Measurements from ENCODE around the gene SLC43A1. TPM values are rescaled to one million over a fixed set of nuclear protein-coding genes. Genes with fewer than 3 reads are reported as not detected.

The SLC43A1 gene
- total and polyA plus RNA-seq, 2 experiments from 2014 or later: 19.6 to 49.7 TPM

GRCh38 chr11:57555393-57555792, 39.9 kb upstream of the SLC43A1 start:
- Histone ChIP-seq H2AFZ (no peak overlapping the region), H3F3A (replicated peaks; ENCODE audit: low read depth) (no peaks in the 10 kb centered on the region), H3K4me3 (no peak overlapping the region), H3K79me2 (replicated peaks; ENCODE audit: insufficient read depth) (no peaks in the 10 kb centered on the region), H3K36me3 (ENCODE audit: insufficient read depth) (no peaks in the 10 kb centered on the region; the same call in 1 of the 2 replicates), H3K9me2 (ENCODE audit: insufficient read depth) (no peaks in the 10 kb centered on the region), H3K27me3 (ENCODE audit: insufficient read depth) (no peaks in the 10 kb centered on the region), H3K4me1 (ENCODE audit: insufficient read depth) (no peaks in the 10 kb centered on the region), H4K20me1 (replicated peaks; ENCODE audit: insufficient read depth) (no peaks in the 10 kb centered on the region), H3K27ac (ENCODE audit: low read depth) (no peak overlapping the region), H3K4me2 (no peak overlapping the region)
- Mint-ChIP-seq H3K36me3 (ENCODE audit: low read depth) (peaks cover 70% of the 10 kb centered on the region), H3K4me3 (no peak overlapping the region), H3K27ac (no peak overlapping the region), H3K4me1 (peaks cover 10% of the 10 kb centered on the region; the same call in 2 of the 3 replicates), H3K27me3 (ENCODE audit: insufficient read depth, low read depth, poor library complexity) (peaks cover 2% of the 10 kb centered on the region), H3K9me3 (no peaks in the 10 kb centered on the region)
- ATAC-seq (no peak), DNase-seq (ENCODE audit: low spot score) (no peak)
- TF ChIP-seq EZH2 (IDR thresholded peaks at IDR 0.05; ENCODE audit: low read depth, unreplicated experiment) (no peak), REST (IDR thresholded peaks at IDR 0.05; ENCODE audit: unreplicated experiment) (no peak), JUNB (IDR thresholded peaks at IDR 0.05; ENCODE audit: unreplicated experiment) (no peak), ZNF114 (CRISPR knock-in tag; IDR thresholded peaks at IDR 0.05) (no peak), ZNF331 (CRISPR knock-in tag; IDR thresholded peaks at IDR 0.05; ENCODE audit: low read depth) (no peak), ZNF462 (CRISPR knock-in tag; IDR thresholded peaks at IDR 0.05) (no peak), POLR2AphosphoS5 (IDR thresholded peaks at IDR 0.05; ENCODE audit: low read depth) (no peak), CTCF (conservative IDR thresholded peaks at IDR 0.05; ENCODE audit: low read depth in 2 of 2) (no peak), CREB1 (CRISPR knock-in tag; IDR thresholded peaks at IDR 0.05; ENCODE audit: low read depth) (no peak), EZH2phosphoT487 (IDR thresholded peaks at IDR 0.05; ENCODE audit: unreplicated experiment) (no peak), ETS1 (IDR thresholded peaks at IDR 0.05) (no peak), NANOG (IDR thresholded peaks at IDR 0.05; ENCODE audit: borderline replicate concordance) (no peak), STAT1 (IDR thresholded peaks at IDR 0.05; ENCODE audit: unreplicated experiment) (no peak)
